H54 (cell line): ENCODE data around the gene CBFA2T3.

Experiments used
- DNase-seq: peaks from one replicate; pipeline ENCODE4 v3.0.0; 2011; ENCODE audit warnings: low spot score, mixed read lengths; ENCODE audit not compliant: insufficient read length
- FAIRE-seq: peaks from 3 replicates; lab custom pipeline; 2011; peaks lifted over from hg19 to GRCh38; lab: Jason Lieb, UNC
- POLR2A ChIP-seq: IDR thresholded peaks from 2 replicates; pipeline ENCODE4 v1.6.1; 2011; ENCODE audit warnings: low read depth, mild to moderate bottlenecking, low read length

CBFA2T3 gene

GRCh38 chr16:88977018-88977811 is at the start of gene CBFA2T3:
TSS of gene CBFA2T3 (minus strand) at chr16:88977207. CDS start at chr16:88976807, 400 bp downstream.
- FAIRE-seq (no peak), DNase-seq (no peak)
- no peak for TF ChIP-seq POLR2A

- FAIRE-seq (no peak), DNase-seq (no peak)
- no peak for TF ChIP-seq POLR2A
Measured at GRCh38 chr16:89026121-89026612, 49.2 kb upstream of the CBFA2T3 start.

GRCh38 chr16:89025636-89026035 is 48.6 kb upstream of the CBFA2T3 start:
- TF ChIP-seq POLR2A, result no peak
- DNase-seq (no peak), FAIRE-seq (no peak)

GRCh38 chr16:89024546-89025060 is 47.6 kb upstream of the CBFA2T3 start:
- FAIRE-seq (no peak), DNase-seq (no peak)
- TF ChIP-seq POLR2A, result no peak

DNA sequence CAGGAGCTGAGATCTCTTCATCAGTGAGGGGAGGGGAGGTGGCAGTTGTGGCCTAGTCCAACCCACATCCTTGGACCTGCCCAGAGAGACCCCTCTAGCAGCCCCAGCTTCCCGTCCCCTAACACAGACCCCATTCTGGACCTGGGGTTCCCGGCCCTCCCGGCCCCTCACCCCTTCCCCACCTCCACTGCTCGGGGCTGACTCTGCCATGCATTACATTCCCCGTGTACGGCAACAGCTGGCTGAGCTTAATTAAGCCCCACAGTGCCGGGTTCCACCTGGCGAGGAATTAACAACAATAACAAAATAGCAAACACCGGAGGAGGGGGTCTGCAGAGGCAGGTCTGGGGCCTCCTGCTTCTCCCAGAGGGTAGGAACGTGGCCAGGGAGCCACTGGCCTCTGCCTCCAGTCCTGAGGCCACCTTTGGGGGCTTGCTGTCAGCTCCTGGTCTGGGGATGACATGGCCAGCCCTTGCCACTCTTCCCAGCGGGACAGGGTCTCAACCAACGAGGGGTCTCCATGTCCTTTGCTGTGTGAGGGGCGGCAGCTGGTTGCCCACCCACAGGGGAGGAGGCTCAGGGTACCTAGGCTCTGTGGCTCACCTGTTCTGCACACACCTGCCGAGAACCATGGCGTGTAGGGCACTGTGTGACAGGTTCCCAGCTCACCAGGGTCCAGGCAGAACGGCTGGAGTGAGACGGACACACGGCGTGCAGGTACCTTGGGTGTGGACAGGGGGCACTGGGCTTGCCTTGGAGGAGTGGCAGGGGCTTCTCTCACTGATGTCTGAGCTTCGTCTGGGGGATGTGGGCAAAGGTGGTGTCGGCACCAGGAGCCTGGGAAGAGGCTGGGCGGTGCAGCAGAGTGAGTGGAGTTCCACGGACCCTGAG is 46.9 kb upstream of the CBFA2T3 start:
- DNase-seq, result no peak
- no peak for FAIRE-seq
- no peak for TF ChIP-seq POLR2A

GRCh38 chr16:89023151-89023551 is 46.1 kb upstream of the CBFA2T3 start:
- TF ChIP-seq POLR2A, result 0 out of 2 replicates have a peak, but pooled peaks have one; percentile 18
- DNase-seq, result no peak
- no peak for FAIRE-seq

- no peak for DNase-seq
- no peak for TF ChIP-seq POLR2A
- FAIRE-seq, result no peak
Measured at GRCh38 chr16:89022051-89022836, 45.2 kb upstream of the CBFA2T3 start.

- DNase-seq (no peak), FAIRE-seq (no peak)
- no peak for TF ChIP-seq POLR2A
Measured at GRCh38 chr16:89020925-89021595, 44.1 kb upstream of the CBFA2T3 start.

GRCh38 chr16:89020068-89020924 is 43.3 kb upstream of the CBFA2T3 start:
- no peak for TF ChIP-seq POLR2A
- DNase-seq (no peak), FAIRE-seq (no peak)

DNA sequence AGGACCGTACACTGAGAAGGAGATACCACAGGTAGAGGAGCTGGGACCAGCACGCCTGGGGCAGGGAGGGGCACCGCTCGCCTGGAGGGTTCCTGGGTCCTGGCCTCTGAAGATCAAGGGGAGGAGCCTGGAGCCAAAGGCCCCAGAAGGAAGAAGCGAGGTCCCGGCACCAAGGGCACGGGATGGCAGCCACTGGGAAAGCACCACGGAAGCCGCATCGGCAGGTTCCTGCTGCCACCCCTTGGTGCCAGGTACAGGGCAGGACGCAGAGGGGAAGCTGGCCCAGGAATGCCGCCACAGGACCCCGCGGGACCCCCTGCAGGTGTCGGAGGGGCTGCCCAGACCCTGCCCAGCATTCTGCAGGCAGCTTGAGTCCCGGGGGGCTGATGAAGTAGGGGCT is 42.5 kb upstream of the CBFA2T3 start:
- FAIRE-seq, result no peak
- no peak for TF ChIP-seq POLR2A
- no peak for DNase-seq

- FAIRE-seq (no peak), DNase-seq (no peak)
- TF ChIP-seq POLR2A, result peak; percentile 5; the same call in 1 of the 2 replicates
Measured at GRCh38 chr16:89018282-89019158, 41.5 kb upstream of the CBFA2T3 start.
